ENCODE data around the gene GJD3.

GJD3 gene

DNA sequence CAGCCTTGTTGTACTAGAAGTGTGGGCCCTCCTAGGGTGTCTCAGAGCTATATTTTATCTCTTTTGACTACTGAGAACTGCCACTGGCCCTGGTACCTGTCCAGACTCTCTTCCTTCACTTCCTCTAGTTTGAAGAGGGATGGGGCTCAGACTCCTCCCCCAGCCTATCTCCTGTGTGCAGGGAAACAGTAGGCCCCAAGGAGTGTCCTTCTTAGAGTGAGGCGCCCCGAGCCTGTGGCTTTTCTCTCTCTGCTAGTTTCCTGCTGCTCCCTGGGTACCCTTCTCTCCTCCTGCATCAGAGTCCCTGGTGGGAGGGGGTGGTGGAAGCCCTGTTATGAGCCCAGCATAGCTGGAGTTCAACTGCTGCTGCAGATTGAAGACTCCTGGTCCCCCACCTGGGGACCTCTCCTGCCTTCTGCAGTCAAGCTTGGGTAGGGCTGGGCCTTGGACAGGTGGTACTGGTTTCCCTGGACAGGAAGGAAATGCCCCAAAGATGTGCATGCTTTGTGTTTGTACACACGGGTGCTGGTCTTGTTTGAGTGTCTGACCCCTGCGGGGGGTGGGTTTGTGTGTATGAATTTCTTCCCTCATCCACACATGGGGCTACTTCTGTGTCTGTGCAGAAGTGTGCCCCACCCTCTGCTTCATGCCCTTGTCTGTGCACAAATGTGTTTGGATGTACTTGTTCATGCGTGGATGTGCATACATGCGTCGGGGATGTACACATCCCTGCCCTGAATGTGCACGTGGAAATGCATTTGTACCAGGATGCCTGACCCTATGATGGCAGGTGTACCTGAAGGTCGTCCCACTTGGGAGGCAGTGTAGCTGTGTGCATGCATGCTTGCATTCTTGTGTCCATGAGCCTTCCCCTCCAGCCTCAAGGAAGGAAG lies 48.6 kb downstream of the GJD3 start:
- Mint-ChIP-seq H3K36me3 (ENCODE audit: insufficient read depth) (peaks cover 44% of the 10 kb centered on the region), H3K27ac (no peak overlapping the region), H3K4me3 (peak overlapping the region; percentile 41 to 54), H3K27me3 (no peaks in the 10 kb centered on the region), H3K9me3 (no peaks in the 10 kb centered on the region), H3K4me1 (ENCODE audit: low read depth in 2 of 2) (peaks cover 76 to 83% of the 10 kb centered on the region in 2 donors)
- DNase-seq, result no peak
- ATAC-seq (replicated peaks), result no peak

DNA sequence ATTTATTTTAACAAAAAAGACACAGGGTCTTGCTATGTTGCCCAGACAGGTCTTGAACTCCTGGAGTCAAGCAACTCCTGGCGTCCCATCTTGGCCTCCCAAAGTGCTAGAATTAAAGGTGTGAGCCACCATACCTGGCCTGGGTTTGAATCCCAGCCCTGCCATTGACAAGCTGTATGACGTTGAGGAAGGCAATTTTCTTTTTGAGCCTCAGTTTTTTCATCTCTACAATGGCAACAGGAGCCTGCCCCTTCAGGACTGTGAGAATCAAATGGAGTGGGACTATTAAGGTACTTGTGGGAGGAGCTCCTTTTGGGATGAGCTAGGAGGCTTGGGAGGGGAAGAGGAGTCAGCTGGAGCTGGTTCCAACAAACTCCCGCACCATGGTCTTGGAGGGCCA lies 49.3 kb downstream of the GJD3 start:
- no peak for ATAC-seq (replicated peaks)
- H3K27ac Mint-ChIP-seq, result no peak overlapping the region
- H3K4me3 Mint-ChIP-seq, result peak overlapping the region in 1 of 2 donors; percentile 39
- H3K27me3 Mint-ChIP-seq, result no peaks in the 10 kb centered on the region
- peaks cover 70 to 82% of the 10 kb centered on the region in 2 donors for H3K4me1 Mint-ChIP-seq (ENCODE audit: low read depth in 2 of 2)
- H3K9me3 Mint-ChIP-seq, result no peaks in the 10 kb centered on the region
- peaks cover 37% of the 10 kb centered on the region for H3K36me3 Mint-ChIP-seq (ENCODE audit: insufficient read depth)
- DNase-seq, result no peak

DNA sequence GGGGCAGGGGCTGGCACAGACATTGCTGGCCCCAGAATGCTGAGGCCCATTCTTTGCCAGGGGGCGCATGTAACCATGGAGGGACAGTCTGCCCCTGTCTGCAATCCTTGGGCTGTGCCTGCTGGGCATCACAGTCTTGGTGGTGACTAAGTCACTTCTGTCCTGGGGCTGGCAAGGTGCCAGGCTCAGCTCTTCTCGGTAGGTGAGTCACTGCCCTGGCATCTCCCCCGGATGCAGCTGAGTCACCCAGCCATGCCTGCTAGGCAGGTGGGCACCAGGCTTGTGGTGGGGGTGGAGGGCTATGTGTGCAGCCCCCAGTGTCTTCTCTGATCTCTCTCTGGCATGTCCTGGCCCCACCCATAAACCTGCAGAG lies 50.0 kb downstream of the GJD3 start:
- Mint-ChIP-seq H3K27ac (peak overlapping the region in 1 of 2 donors; percentile 77), H3K4me1 (ENCODE audit: low read depth in 2 of 2) (peaks cover 64 to 82% of the 10 kb centered on the region in 2 donors), H3K27me3 (no peaks in the 10 kb centered on the region), H3K36me3 (ENCODE audit: insufficient read depth) (peaks cover 33% of the 10 kb centered on the region), H3K9me3 (no peaks in the 10 kb centered on the region), H3K4me3 (peak overlapping the region; percentile 9 to 39)
- DNase-seq (peak; percentile 67 to 83 (median 80)), ATAC-seq (replicated peaks) (peak; percentile 45)

DNA sequence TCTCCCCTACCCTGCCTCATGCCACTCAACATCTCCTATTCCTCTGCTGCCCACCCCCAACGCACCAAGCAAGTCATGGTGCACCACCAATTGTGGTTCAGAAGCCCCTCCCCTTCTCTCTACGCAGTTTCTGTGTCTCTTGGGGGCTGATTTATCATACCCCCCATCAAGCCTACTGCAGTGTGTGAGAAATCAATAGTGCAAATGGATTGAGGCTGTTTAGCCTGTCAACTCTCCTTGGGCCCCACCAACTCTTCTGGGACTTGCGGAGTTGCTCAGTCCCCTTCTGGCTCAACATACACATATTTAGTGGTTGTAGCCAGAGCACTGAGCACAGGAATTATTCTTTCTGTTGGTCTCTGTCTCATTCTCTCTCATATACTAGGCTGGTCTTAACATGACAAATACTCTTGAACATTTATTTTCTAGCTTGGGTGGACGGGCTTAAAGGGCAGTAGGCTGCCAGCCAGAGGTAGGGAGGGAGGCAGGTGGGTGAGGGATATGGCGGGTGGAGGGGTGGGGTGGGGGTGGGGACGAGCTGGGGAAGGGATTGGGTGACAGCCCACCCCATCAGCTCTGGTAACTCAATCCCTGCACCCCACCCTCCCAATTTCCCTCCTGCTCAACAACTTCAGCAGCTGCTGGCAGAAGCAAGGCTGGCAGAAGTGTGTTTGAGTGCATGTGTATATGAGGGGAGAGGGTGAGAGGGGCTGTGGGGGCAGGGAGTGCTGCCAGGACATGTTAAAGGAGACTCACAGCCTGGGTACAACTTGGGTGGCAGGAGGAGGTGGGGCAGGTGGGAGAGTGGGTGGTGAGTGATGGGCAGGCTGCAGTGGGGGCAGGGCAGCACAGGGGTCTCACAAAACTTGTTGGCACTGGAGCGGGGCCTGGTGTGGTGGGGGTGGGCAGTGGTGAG lies 50.6 kb downstream of the GJD3 start:
- Mint-ChIP-seq H3K4me3 (peak overlapping the region; percentile 9 to 39), H3K27ac (peak overlapping the region in 1 of 2 donors; percentile 77), H3K9me3 (no peaks in the 10 kb centered on the region), H3K27me3 (no peaks in the 10 kb centered on the region), H3K36me3 (ENCODE audit: insufficient read depth) (peaks cover 29% of the 10 kb centered on the region), H3K4me1 (ENCODE audit: low read depth in 2 of 2) (peaks cover 59 to 80% of the 10 kb centered on the region in 2 donors)
- no peak for ATAC-seq (replicated peaks)
- no peak for DNase-seq
